Left kidney (tissue), 8 donors: ENCODE measurements around the gene SMIM24. TPM values are rescaled to one million over a fixed set of nuclear protein-coding genes. Genes with fewer than 3 reads are reported as not detected.
"Not testable (repeated sequence)": the region's sequence is repeated elsewhere in the genome, so short reads cannot be mapped to it uniquely, and the experiment has no call there.

ENCODE experiments used
- DNase-seq: peaks from one replicate; pipeline ENCODE4 v3.0.0-alpha.2; 2013
- long read RNA-seq, 8 donors: transcript quantifications; one replicate each; lab custom pipeline, GENCODE V29; 2026
- polyA plus RNA-seq: library from polyadenylated mRNA; unstranded; fragments of 120-200 nt; gene quantifications from one replicate; pipeline ENCODE4 v1.2.1, GENCODE V29; 2013; ENCODE audit not compliant: insufficient read length

SMIM24 gene
- polyA plus RNA-seq = 446 TPM
- long read RNA-seq, donor 1, transcript SMIM24-204 (2 exons, 660 nt) = minor isoform, 50 of 491 reads
- long read RNA-seq, donor 1, transcript SMIM24-201 (4 exons, 1,329 nt) = major isoform, 239 of 491 reads
- long read RNA-seq, donor 1, transcript SMIM24-203 (3 exons, 820 nt) = minor isoform, 106 of 491 reads
- long read RNA-seq, donor 1, partial matches to known transcripts = 87 of 491 reads
- long read RNA-seq, donor 1, other reads (novel, unspliced or antisense) = 9 of 491 reads
- long read RNA-seq, donor 2, transcript SMIM24-204 (2 exons, 660 nt) = minor isoform, 19 of 277 reads
- long read RNA-seq, donor 2, transcript SMIM24-203 (3 exons, 820 nt) = minor isoform, 58 of 277 reads
- long read RNA-seq, donor 2, transcript SMIM24-201 (4 exons, 1,329 nt) = major isoform, 177 of 277 reads
- long read RNA-seq, donor 2, partial matches to known transcripts = 23 of 277 reads
- long read RNA-seq, donor 2, other reads (novel, unspliced or antisense) = 0 of 277 reads
- long read RNA-seq, donor 3, transcript SMIM24-201 (4 exons, 1,329 nt) = major isoform, 162 of 289 reads
- long read RNA-seq, donor 3, transcript SMIM24-204 (2 exons, 660 nt) = minor isoform, 21 of 289 reads
- long read RNA-seq, donor 3, transcript SMIM24-203 (3 exons, 820 nt) = minor isoform, 41 of 289 reads
- long read RNA-seq, donor 3, partial matches to known transcripts = 65 of 289 reads
- long read RNA-seq, donor 3, other reads (novel, unspliced or antisense) = 0 of 289 reads
- long read RNA-seq, donor 4, transcript SMIM24-201 (4 exons, 1,329 nt) = major isoform, 35 of 72 reads
- long read RNA-seq, donor 4, transcript SMIM24-203 (3 exons, 820 nt) = minor isoform, 22 of 72 reads
- long read RNA-seq, donor 4, partial matches to known transcripts = 12 of 72 reads
- long read RNA-seq, donor 4, other reads (novel, unspliced or antisense) = 0 of 72 reads
- long read RNA-seq, donor 5, transcript SMIM24-204 (2 exons, 660 nt) = minor isoform, 22 of 362 reads
- long read RNA-seq, donor 5, transcript SMIM24-203 (3 exons, 820 nt) = minor isoform, 45 of 362 reads
- long read RNA-seq, donor 5, transcript SMIM24-201 (4 exons, 1,329 nt) = major isoform, 269 of 362 reads
- long read RNA-seq, donor 5, partial matches to known transcripts = 18 of 362 reads
- long read RNA-seq, donor 5, other reads (novel, unspliced or antisense) = 8 of 362 reads
- long read RNA-seq, donor 6, transcript SMIM24-203 (3 exons, 820 nt) = minor isoform, 87 of 333 reads
- long read RNA-seq, donor 6, transcript SMIM24-201 (4 exons, 1,329 nt) = major isoform, 172 of 333 reads
- long read RNA-seq, donor 6, transcript SMIM24-204 (2 exons, 660 nt) = minor isoform, 27 of 333 reads
- long read RNA-seq, donor 6, partial matches to known transcripts = 47 of 333 reads
- long read RNA-seq, donor 6, other reads (novel, unspliced or antisense) = 0 of 333 reads
- long read RNA-seq, donor 7, transcript SMIM24-204 (2 exons, 660 nt) = minor isoform, 40 of 463 reads
- long read RNA-seq, donor 7, transcript SMIM24-201 (4 exons, 1,329 nt) = major isoform, 278 of 463 reads
- long read RNA-seq, donor 7, transcript SMIM24-203 (3 exons, 820 nt) = minor isoform, 85 of 463 reads
- long read RNA-seq, donor 7, partial matches to known transcripts = 60 of 463 reads
- long read RNA-seq, donor 7, other reads (novel, unspliced or antisense) = 0 of 463 reads
- long read RNA-seq, donor 8, transcript SMIM24-203 (3 exons, 820 nt) = minor isoform, 31 of 191 reads
- long read RNA-seq, donor 8, transcript SMIM24-201 (4 exons, 1,329 nt) = major isoform, 105 of 191 reads
- long read RNA-seq, donor 8, transcript SMIM24-204 (2 exons, 660 nt) = minor isoform, 8 of 191 reads
- long read RNA-seq, donor 8, partial matches to known transcripts = 47 of 191 reads
- long read RNA-seq, donor 8, other reads (novel, unspliced or antisense) = 0 of 191 reads

DNA sequence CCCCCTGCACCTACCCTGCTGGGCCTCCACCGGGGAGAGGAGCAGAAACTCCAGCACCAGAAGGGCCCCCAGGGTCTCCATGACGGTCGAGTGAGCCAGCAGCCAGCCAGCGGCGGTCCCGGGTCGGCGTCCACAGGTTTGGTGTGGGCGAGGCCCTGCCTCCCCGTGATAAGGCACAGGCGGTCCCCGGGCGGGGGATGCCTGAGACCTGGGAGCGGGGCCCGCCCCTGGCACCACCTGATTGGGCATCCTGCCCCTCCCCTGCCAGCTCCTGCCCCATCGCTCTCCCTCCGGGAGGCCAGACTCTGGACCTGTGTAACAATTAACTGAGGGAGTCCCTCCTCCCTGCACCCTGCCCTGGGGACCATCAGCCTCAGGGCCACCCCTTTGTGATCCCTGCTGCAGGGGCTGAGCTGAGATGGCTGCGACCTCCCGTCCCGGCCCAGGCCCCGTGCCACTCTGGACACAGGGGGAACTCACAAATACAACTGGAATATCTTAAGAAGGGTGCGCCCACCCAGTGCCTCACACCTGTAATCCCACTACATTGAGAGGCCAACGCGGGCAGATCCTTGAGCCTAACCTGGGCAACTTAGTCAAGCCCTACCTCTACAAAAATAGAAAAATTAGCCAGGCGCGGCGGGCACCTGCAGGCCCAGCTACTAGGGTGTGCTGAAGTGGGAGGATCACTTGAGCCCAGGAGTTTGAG lies at the start of gene SMIM24:
Gene SMIM24 (minus strand): TSS at position 143 of the 709 bp plus-strand sequence. CDS start 62 bp downstream, at position 81.
- DNase-seq = no peak

DNA sequence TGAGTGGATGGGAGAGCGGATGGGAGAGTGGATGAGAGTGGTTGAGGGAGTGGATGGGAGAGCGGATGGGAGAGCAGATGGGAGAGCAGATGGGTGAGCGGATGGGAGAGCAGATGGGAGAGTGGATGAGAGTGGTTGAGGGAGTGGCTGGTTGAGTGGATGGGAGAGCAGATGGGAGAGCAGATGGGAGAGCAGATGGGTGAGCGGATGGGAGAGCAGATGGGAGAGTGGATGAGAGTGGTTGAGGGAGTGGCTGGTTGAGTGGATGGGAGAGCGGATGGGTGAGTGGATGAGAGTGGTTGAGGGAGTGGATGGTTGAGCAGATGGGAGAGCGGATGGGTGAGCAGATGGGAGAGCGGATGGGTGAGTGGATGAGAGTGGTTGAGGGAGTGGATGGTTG lies 49.0 kb upstream of the SMIM24 start:
- not testable (repeated sequence) for DNase-seq

DNA sequence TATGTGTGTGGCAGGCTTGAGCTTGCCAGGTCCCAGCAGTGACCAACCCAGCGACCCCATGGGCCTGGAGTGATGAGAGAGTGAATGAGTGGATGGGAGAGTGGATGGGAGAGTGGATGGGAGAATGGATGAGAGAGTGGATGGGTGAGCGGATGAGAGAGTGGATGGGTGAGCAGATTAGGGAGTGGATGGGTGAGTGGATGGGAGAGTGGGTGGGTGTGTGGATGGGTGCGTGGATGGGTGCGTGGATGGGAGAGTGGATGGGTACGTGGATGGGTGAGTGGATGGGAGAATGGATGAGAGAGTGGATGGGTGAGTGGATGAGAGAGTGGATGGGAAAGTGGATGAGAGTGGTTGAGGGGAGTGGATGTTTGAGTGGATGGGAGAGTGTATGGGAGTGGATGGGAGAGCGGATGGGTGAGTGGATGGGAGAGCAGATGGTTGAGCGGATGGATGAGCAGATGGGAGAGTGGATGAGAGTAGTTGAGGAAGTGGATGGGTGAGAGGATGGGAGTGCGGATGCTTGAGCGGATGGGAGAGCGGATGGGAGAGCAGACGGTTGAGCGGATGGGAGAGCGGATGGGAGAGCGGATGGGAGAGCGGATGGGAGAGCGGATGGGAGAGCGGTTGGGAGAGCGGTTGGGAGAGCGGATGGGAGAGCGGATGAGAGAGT lies 48.4 kb upstream of the SMIM24 start:
- DNase-seq = no peak

DNA sequence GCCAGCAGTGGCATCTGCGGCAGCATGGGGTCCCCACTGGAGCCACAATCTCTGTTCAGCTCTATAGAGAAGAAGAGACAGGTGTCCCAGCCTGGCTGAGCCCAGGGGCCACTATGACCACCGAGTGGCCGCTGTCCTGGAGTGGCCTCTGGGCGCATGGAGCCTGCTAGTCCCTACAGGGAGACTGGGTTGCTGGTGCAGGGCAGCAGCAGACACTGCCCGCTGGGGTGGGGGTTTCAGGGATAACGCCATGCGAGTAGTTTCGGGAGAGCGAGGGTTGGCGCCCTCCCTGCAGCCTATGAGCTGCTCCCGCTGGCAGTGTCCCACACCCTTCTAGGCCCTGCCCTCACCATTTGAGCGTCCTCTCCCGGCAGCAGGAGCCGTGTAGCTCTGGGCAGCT lies 47.8 kb upstream of the SMIM24 start:
- DNase-seq = no peak

GRCh38 chr19:3527238-3527910 lies 47.0 kb upstream of the SMIM24 start:
- no peak for DNase-seq

DNA sequence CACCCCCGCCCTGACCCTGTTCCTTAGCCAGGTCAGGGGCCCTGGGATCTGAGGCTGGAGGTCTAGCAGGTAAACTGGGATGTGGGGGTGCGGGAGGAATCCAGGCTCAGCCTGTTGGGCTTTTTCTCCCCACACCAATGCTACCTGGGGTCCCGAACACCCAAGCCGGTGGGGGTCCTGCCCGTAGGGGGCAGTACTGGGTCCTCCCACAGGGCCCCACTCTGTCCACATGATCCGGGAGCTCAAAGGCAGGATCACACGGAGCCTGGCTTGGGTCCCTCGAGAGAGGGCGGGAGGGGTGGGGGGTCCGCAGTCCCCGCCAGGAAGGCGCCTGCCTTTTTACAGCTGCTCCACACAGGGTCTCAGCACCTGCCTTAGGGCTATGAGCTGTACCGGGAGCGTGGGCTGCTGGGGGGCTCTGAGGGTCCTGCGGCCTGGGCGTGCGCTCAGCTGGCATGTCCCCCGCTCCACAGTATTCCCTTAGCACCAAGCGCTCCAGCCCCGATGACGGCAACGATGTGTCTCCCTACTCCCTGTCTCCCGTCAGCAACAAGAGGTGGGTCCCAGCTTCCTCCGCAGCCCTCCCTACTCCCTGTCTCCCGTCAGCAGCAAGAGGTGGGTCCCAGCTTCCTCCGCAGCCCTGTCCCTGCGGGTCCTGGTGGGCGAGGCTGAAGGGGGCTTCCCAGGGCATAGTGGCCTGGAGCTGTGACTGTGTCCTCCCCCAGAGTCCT lies 46.3 kb upstream of the SMIM24 start:
- no peak for DNase-seq

DNA sequence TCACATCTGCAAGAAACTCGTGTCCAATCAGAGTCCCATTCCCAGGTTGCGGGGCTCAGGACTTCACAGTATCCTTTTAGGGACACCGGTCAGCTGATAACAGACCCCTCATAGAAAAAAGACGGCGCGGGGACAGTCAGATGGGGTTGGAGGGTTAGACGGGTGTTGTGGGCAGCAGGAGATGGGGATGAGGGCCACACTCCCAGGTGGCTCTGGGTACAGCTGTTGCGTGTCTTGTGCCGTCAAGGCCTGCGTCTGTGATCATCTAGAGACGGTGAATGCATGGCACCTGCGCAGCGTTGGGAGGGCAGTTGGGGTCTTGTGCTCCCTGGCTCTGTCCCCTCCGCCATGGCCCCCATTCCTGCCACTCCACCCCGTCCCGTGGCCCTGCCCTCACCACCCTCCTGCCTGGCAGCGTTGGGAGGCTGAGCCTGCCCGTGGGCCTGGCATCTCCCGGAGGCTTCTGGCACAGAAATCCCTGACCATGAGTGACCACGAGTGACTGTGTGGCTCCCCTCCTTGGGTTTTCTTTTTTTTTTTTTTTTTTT lies 44.7 kb upstream of the SMIM24 start:
- DNase-seq = no peak

- no peak for DNase-seq
Measured at GRCh38 chr19:3524078-3524842, 43.9 kb upstream of the SMIM24 start.

DNA sequence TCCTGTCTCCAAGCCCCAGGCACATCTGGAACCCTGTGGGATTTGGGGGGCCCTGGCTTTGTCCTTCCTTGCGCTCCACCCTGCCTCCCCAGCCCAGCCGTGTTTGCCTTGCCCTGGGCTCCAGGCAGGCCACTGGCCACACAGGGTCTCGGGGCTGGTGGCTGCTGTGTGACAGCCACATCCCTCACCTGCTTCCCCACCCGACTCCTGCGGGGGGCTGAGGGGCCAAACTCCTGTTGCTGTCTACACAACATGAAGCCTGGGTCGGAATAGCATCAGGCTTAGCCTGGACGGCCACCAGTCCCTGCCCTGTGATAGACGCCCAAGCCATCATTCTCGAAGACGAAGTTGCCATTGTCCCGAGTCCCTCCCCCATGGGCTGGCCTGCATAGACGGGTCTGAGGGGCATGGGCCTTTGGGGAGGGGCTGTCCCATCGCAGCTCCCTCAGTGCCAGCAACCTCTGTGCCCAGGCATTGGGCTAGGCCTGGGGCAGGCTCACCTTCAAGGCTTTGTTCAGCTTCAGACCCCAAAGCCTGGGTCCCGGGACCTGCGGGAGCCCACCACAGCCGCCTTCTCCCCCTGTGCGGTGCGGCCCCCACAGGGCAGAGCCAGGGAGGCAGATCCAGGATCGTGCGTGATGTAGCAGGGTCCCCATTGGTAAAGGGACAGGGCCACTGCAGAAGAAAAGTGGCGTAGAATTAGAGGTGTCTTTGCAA lies 43.2 kb upstream of the SMIM24 start:
- DNase-seq = no peak

- no peak for DNase-seq
Measured at GRCh38 chr19:3522421-3523360, 42.4 kb upstream of the SMIM24 start.

GRCh38 chr19:3521104-3521445 lies 40.8 kb upstream of the SMIM24 start:
- no peak for DNase-seq

DNA sequence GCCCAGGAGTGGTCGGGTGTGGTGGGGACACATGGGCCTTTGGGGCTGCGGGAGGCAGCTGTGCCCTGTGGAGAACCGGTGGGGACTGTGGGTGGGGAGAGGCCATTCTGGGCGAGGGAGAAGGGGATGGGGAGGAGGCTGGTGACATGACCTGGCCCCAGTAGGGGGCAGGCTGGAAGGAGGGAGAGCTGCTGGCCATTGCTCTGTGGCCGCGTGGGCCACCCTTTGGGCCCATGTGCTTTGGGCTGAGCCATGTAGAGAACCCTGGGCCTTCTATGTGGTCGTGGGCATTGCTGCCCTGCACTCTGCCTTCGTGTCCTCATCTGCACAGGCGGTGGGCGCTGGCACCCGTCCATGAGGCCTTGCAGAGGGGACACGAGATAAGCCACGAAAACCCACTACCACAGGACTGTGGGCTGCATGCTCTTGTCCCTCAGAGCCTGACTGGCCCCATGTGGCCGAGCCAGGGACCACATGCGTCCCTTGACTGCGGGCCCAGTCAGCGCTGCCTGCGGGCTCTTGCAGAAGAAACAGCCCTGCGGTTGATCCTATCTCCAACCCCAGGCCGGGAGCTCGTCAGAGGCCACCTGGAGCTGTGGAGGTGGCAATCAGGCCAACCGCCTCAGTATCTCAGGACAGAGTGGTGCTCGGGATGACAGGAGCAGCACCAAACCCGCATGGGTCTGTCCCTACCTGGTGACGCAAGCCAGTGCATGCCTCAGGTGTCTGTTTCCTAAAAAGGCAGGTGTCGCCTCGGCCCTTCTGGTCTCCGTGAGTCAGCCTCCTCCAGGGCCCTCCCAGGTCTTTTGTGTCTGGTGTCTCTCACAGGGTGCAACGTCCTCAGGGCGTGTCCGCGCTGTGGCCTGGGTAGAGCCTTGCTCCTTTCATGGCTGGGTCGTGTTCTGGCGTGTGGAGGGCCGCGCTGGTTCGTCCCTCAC lies 40.1 kb upstream of the SMIM24 start:
- no peak for DNase-seq

DNA sequence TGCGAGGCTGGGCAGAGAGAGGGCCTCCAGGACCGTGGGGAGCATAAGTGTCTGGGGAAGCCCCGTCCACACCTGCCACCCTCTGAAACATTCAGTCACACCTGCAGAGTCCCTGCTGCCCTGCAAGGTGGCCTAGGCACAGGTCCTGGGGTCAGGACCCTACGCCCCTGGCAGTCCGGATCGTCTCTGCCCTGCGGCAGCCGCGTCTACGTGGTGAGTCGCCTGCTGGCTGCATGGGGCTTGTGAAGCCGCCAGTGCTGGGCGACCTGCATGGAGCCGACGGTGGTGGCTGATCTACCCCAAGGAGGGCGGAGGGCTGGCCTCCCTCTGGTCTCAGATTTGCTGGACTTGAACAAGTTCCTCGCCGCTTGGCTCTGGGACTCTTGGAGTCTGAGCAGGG lies 38.8 kb upstream of the SMIM24 start:
- no peak for DNase-seq

- no peak for DNase-seq
Measured at GRCh38 chr19:3518659-3519058, 38.3 kb upstream of the SMIM24 start.
